GM12892 (cell line): ENCODE measurements around the gene TMLHE.

Experiments
- POLR2A ChIP-seq: IDR thresholded peaks from 2 replicates; pipeline ENCODE4 v1.6.1; 2011; ENCODE audit warnings: low read depth, low read length, control low read depth
- POLR2AphosphoS5 ChIP-seq: IDR thresholded peaks from 2 replicates; pipeline ENCODE4 v1.6.1; 2011; ENCODE audit warnings: low read depth, low read length, control low read depth
- TAF1 ChIP-seq: IDR thresholded peaks from 2 replicates; pipeline ENCODE4 v1.6.1; 2011; ENCODE audit warnings: low read depth, mild to moderate bottlenecking, control low read depth, low read length, borderline replicate concordance

- TF ChIP-seq POLR2AphosphoS5 (no peak), TAF1 (no peak), POLR2A (no peak)
Measured at GRCh38 chrX:155632431-155633100, 19.8 kb upstream of the TMLHE start.
